Esophagus mucosa (tissue), 1 donor: ENCODE data around the gene B3GAT3. TPM values are rescaled to one million over a fixed set of nuclear protein-coding genes. Genes with fewer than 3 reads are reported as not detected.
"Not testable (repeated sequence)": the region's sequence is repeated elsewhere in the genome, so short reads cannot be mapped to it uniquely, and the experiment has no call there.

ENCODE experiments used
- ATAC-seq: fragments of 200-7000 bp; cut with Tn5 transposase; one replicate; pipeline ENCODE4 v1.9.1; 2020
- total RNA-seq: library from RNA; stranded (reverse); gene quantifications from one replicate; pipeline ENCODE4 v1.2.4, GENCODE V29; 2023
- donor health status: DM: yes; HTN: yes; CAD: no.

B3GAT3 gene
- 11.3 TPM for total RNA-seq

GRCh38 chr11:62621567-62622470 lies at the start of gene B3GAT3:
Gene B3GAT3 (minus strand): TSS chr11:62621986. CDS start chr11:62621947, 39 bp downstream.
- ATAC-seq: peak; percentile 96

- peak; percentile 32 for ATAC-seq
Observed at GRCh38 chr11:62671236-62671607, 49.4 kb upstream of the B3GAT3 start.

DNA sequence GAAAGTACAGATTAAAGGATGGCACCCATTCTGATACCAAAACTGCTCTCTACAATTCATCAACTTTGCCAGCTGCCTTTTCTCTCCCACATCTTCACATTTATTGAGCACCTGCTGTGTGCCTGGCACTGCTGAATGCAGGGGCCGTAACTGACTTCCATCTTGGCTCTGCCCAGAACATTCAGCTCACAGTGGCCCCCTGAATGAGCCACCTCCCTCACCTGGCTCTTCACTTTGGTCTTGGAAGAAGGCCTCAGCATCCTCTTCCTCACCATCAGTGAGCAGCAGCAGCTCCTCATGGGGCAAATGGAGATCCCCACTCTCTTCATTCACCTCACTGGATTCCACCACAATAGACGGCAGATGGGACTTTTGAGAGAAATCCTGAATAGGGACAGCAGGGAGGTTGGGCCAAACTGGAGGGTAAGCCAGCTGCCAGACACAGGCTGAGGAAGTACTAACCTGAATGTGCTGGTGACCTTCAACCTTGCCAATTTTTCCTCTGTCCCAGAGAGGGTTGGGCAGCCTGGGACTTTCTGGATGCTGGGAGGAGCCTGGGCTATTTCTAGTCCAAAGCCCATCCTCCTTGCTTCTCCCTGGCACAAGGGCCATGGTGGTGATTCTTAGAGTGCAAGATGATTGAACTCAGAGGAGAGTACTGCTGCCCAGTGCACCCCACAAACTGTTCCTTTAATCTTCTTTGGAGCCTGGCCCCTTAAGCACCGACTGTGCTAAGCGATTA lies 47.8 kb upstream of the B3GAT3 start:
- no peak for ATAC-seq

- no peak for ATAC-seq
Observed at GRCh38 chr11:62667460-62667859, 45.7 kb upstream of the B3GAT3 start.

- no peak for ATAC-seq
Observed at GRCh38 chr11:62666259-62666926, 44.6 kb upstream of the B3GAT3 start.

- ATAC-seq: peak; percentile 33
Observed at GRCh38 chr11:62665599-62666258, 43.9 kb upstream of the B3GAT3 start.

GRCh38 chr11:62665075-62665598 lies 43.4 kb upstream of the B3GAT3 start, which contains the start of the genes C11orf98 and CSKMT:
Gene C11orf98 (minus strand): TSS chr11:62665210. CDS start chr11:62665169, 41 bp downstream.
Gene CSKMT (plus strand): TSS chr11:62665312. CDS start chr11:62665880, 568 bp downstream.
- peak; percentile 95 for ATAC-seq

GRCh38 chr11:62664405-62665074 lies 42.8 kb upstream of the B3GAT3 start:
- ATAC-seq: peak; percentile 65

DNA sequence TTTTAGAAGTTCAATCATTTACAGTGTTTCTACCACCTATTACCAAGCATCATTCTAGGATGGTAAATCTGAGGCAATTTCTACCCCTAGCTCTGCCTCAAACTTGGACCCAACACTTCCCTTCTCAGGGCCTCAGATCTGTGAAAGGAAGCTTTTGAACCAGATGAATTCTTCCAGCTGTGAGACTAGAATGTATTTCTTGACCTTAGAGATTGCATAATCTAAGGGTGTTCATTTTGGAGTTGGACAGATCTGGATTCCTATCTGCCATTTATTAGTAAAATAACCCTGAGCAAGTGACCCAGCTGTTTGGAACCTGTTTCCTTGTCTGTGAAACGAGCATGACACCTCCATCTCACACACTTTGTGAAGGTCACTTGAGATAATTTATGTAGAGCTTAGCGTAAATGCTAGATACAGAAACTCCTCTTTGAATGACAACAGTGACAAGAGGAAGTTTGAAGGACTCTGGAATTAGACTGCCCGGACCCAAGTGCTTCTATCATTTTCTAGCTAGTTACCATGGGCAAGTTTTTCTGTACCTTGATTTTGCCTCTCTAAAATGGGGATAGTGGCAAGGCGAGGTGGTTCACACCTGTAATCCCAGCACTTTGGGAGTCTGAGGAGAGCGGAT lies 35.1 kb upstream of the B3GAT3 start:
- no peak for ATAC-seq

DNA sequence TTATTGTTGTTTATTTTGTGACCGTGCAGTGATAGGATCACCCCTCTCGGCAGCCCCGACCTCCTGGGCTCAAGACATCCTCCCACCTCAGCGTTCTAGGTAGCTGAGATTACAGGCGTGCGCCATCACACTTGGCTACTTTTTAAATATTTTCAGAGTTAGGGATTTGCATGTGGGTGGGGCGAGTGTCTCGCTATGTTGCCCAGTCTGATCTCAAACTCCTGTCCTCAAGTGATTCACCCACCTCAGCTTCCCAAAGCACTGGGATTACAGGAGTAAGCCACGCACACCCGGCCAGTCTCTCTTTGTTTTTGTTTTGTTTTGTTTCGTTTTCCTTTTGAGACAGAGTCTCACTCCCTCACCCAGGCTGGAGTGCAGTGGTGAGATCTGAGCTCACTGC lies 32.5 kb upstream of the B3GAT3 start:
- ATAC-seq: no peak

GRCh38 chr11:62652161-62653006 lies 30.6 kb upstream of the B3GAT3 start:
- no peak for ATAC-seq

- not testable (repeated sequence) for ATAC-seq
Observed at GRCh38 chr11:62650283-62650682, 28.5 kb upstream of the B3GAT3 start.

DNA sequence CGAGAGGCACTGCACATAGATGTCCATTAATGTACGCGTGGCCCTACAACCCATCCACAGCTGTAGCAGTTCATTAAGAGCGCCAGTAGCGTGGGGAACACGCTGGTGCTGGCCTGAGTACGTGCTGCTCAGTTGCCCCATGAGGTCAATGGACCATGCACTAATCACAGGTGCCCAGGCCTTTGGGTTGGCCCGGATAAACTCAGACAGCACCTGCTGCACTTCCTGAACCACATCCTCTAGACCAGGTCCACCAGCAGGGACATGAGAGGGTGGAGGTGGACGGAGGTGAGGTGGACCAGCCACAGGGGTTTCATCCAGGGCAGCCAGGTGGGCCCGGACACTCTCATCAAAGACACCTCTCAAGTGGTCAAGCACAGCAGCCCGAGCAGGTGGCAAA lies 27.7 kb upstream of the B3GAT3 start:
- no peak for ATAC-seq

DNA sequence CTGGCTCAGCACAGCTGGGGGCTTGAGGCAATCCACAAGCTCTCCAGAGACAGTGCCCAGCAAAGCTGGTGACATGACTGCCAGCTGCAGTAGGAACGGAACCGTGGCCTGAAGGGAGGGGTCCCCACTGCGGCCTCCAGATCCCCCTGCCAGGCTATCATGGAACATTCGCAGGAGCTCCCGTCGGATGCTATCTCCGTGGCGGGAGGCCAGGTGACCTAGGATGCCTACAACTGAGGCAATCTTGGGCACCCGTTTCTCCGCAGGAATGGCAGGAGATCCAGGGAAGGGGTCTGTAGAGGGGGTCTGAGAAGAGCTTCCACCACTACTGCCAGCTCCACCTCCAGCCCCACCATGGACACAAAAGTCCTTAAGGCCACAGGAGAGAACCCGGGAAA lies 27.2 kb upstream of the B3GAT3 start:
- no peak for ATAC-seq

DNA sequence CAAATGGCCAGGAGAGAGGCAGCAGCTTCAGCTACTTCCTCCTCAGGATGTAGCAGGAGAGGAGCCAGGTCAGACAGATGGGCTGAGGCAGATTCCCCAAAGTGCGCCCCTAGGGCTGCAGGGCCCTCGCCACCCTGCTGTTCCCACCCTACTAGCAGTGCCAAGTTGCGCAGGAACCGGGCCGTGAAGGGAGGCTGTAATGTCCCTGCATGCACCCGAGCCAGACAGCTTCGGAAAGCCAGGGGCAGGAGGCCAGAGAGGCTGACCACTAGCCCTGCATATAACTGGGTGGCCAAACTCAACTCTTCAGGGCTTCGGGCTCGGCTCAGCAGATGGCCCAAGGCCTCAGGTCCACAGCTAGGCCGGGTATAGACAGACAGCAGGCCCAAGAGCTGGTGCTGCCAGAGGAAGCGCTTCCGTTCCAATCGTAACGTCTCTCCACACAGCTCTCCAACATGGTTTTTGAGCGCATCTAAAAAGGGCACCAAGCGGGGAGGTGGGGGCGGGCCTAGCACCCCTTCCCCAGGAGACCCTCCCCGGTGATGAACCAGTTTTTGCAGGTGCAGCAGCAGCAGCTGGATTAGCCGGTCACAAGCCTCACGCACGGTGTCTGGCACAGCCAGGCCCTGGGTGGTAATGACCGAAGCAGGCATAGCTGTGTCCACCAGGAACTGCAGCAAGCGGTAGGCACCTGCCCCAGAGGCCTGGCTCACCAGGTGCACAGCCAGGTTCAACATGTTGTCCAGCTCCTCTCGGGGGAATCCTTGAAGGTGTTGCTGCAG lies 26.6 kb upstream of the B3GAT3 start:
- no peak for ATAC-seq

DNA sequence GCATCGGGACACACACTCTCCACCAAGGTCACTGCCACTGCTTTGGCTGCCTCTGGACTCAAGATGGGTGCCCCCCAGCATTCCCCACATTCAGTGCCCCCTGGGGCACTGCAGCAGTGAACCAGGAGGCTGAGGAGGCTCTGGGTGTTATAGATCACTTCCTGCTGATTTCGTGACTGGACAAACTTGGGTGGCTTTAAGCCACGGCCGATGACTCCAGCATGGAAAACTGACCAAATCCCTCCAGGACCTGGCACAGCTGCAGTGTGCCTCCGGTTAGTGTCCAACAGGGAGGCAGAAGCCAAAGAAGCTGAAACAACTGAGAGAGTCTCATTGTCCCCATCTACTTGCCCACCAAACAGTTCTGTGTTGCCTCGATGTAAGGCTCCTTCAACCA lies 25.8 kb upstream of the B3GAT3 start:
- no peak for ATAC-seq

GRCh38 chr11:62646825-62647608 lies 25.2 kb upstream of the B3GAT3 start:
- peak; percentile 3 for ATAC-seq
